ENCODE results near the gene CCDC91.
"Not testable (repeated sequence)": the region's sequence is repeated elsewhere in the genome, so short reads cannot be mapped to it uniquely, and the experiment has no call there.

Gene CCDC91

GRCh38 chr12:28479097-28479496 is 288.8 kb downstream of the CCDC91 start:
- H3K4me3 ChIP-seq (ENCODE audit: control insufficient read depth in 1 of 7, extremely low read depth in 1 of 7, insufficient read depth in 4 of 7, low read depth in 2 of 7, low read length in 6 of 7); H3K27ac ChIP-seq (ENCODE audit: insufficient read depth in 1 of 2, low read depth in 1 of 2, low read length in 2 of 2, poor library complexity in 1 of 2, severe bottlenecking in 2 of 2); H3K36me3 ChIP-seq (ENCODE audit: control insufficient read depth in 4 of 4, insufficient read depth in 4 of 4, low read length in 3 of 4); H3K27me3 ChIP-seq (replicated peaks in 2 of 5; ENCODE audit: control insufficient read depth in 4 of 5, insufficient read depth in 5 of 5, low read length in 4 of 5); DNase-seq; H3K9me3 ChIP-seq (ENCODE audit: control extremely low read depth in 1 of 5, control insufficient read depth in 4 of 5, insufficient read depth in 2 of 5, low read depth in 1 of 5, low read length in 4 of 5); H3K4me1 ChIP-seq (ENCODE audit: control extremely low read depth in 1 of 4, control insufficient read depth in 4 of 4, insufficient read depth in 4 of 4, low read length in 3 of 4); POLR2A ChIA-PET: not testable (repeated sequence)
- CTCF ChIA-PET: interaction anchor here (1.3 kb wide), 1 partner anchor 12 kb away, joined by 3 read pairs; no protein-coding TSS in a partner anchor
- no CpG with 5 or more reads among the region's 1 CpG for WGBS (ENCODE audit: insufficient coverage)

GRCh38 chr12:28479683-28480082 is 289.4 kb downstream of the CCDC91 start:
- Histone ChIP-seq H3K4me1 (ENCODE audit: control extremely low read depth in 1 of 4, control insufficient read depth in 4 of 4, insufficient read depth in 4 of 4, low read length in 3 of 4) (no peaks in the 10 kb centered on the region), H3K9me3 (ENCODE audit: control extremely low read depth in 1 of 5, control insufficient read depth in 4 of 5, insufficient read depth in 2 of 5, low read depth in 1 of 5, low read length in 4 of 5) (peaks cover 0 to 3% (median 0%) of the 10 kb centered on the region in 5 experiments), H3K4me3 (ENCODE audit: control insufficient read depth in 1 of 7, extremely low read depth in 1 of 7, insufficient read depth in 4 of 7, low read depth in 2 of 7, low read length in 6 of 7) (no peak overlapping the region), H3K36me3 (ENCODE audit: control insufficient read depth in 4 of 4, insufficient read depth in 4 of 4, low read length in 3 of 4) (peaks cover 0 to 10% (median 1%) of the 10 kb centered on the region in 4 experiments), H3K27me3 (replicated peaks in 2 of 5; ENCODE audit: control insufficient read depth in 4 of 5, insufficient read depth in 5 of 5, low read length in 4 of 5) (no peaks in the 10 kb centered on the region), H3K27ac (ENCODE audit: insufficient read depth in 1 of 2, low read depth in 1 of 2, low read length in 2 of 2, poor library complexity in 1 of 2, severe bottlenecking in 2 of 2) (no peak overlapping the region)
- 100% methylated on average over 1 of the region's 1 CpG for WGBS (ENCODE audit: insufficient coverage)
- no peak for DNase-seq
- POLR2A ChIA-PET: no interaction called here
- CTCF ChIA-PET: interaction anchor here (1.3 kb wide), 1 partner anchor 11 kb away, joined by 3 read pairs; no protein-coding TSS in a partner anchor

GRCh38 chr12:28484156-28484555 is 293.9 kb downstream of the CCDC91 start:
- Histone ChIP-seq H3K4me3 (ENCODE audit: control insufficient read depth in 1 of 7, extremely low read depth in 1 of 7, insufficient read depth in 4 of 7, low read depth in 2 of 7, low read length in 6 of 7) (no peak overlapping the region), H3K9me3 (ENCODE audit: control extremely low read depth in 1 of 5, control insufficient read depth in 4 of 5, insufficient read depth in 2 of 5, low read depth in 1 of 5, low read length in 4 of 5) (no peaks in the 10 kb centered on the region), H3K36me3 (ENCODE audit: control insufficient read depth in 4 of 4, insufficient read depth in 4 of 4, low read length in 3 of 4) (peaks cover 0 to 3% (median 1%) of the 10 kb centered on the region in 4 experiments), H3K4me1 (ENCODE audit: control extremely low read depth in 1 of 4, control insufficient read depth in 4 of 4, insufficient read depth in 4 of 4, low read length in 3 of 4) (no peaks in the 10 kb centered on the region), H3K27me3 (replicated peaks in 2 of 5; ENCODE audit: control insufficient read depth in 4 of 5, insufficient read depth in 5 of 5, low read length in 4 of 5) (no peaks in the 10 kb centered on the region), H3K27ac (ENCODE audit: insufficient read depth in 1 of 2, low read depth in 1 of 2, low read length in 2 of 2, poor library complexity in 1 of 2, severe bottlenecking in 2 of 2) (no peak overlapping the region)
- no CpG with 5 or more reads among the region's 1 CpG for WGBS (ENCODE audit: insufficient coverage)
- ChIA-PET POLR2A (no interaction called here), CTCF (no interaction called here)
- no peak for DNase-seq

DNA sequence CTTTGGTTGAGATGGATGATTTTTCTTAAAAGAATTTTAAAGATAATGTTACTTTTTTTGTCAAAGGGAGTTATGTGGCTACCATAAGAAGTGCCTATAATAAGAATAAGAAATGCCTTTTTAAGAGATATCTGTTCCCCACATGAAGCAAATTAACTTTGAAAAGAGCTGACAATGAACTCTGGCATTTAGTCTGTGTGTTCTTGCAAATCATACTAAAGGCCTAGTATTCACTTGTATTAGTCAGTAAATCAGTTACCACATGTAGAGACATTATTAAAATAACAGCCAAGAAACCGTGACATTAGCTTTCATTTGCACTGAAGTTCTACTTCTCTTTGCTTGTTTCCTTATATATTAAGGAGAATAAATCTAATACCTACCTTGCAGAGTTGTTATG is 296.3 kb downstream of the CCDC91 start:
- Histone ChIP-seq H3K27ac (ENCODE audit: insufficient read depth in 1 of 2, low read depth in 1 of 2, low read length in 2 of 2, poor library complexity in 1 of 2, severe bottlenecking in 2 of 2) (no peak overlapping the region), H3K27me3 (replicated peaks in 2 of 5; ENCODE audit: control insufficient read depth in 4 of 5, insufficient read depth in 5 of 5, low read length in 4 of 5) (no peaks in the 10 kb centered on the region), H3K4me3 (ENCODE audit: control insufficient read depth in 1 of 7, extremely low read depth in 1 of 7, insufficient read depth in 4 of 7, low read depth in 2 of 7, low read length in 6 of 7) (no peak overlapping the region), H3K36me3 (ENCODE audit: control insufficient read depth in 4 of 4, insufficient read depth in 4 of 4, low read length in 3 of 4) (peaks cover 0 to 3% (median 1%) of the 10 kb centered on the region in 4 experiments), H3K4me1 (ENCODE audit: control extremely low read depth in 1 of 4, control insufficient read depth in 4 of 4, insufficient read depth in 4 of 4, low read length in 3 of 4) (no peaks in the 10 kb centered on the region), H3K9me3 (ENCODE audit: control extremely low read depth in 1 of 5, control insufficient read depth in 4 of 5, insufficient read depth in 2 of 5, low read depth in 1 of 5, low read length in 4 of 5) (no peaks in the 10 kb centered on the region)
- CTCF ChIA-PET: no interaction called here
- POLR2A ChIA-PET: no interaction called here
- no CpG with 5 or more reads among the region's 1 CpG for WGBS (ENCODE audit: insufficient coverage)
- DNase-seq: no peak

- ChIA-PET CTCF (no interaction called here), POLR2A (no interaction called here)
- WGBS (ENCODE audit: insufficient coverage): no CpG with 5 or more reads among the region's 2 CpGs
- Histone ChIP-seq H3K27me3 (replicated peaks in 2 of 5; ENCODE audit: control insufficient read depth in 4 of 5, insufficient read depth in 5 of 5, low read length in 4 of 5) (no peaks in the 10 kb centered on the region), H3K4me3 (ENCODE audit: control insufficient read depth in 1 of 7, extremely low read depth in 1 of 7, insufficient read depth in 4 of 7, low read depth in 2 of 7, low read length in 6 of 7) (no peak overlapping the region), H3K27ac (ENCODE audit: insufficient read depth in 1 of 2, low read depth in 1 of 2, low read length in 2 of 2, poor library complexity in 1 of 2, severe bottlenecking in 2 of 2) (no peak overlapping the region), H3K4me1 (ENCODE audit: control extremely low read depth in 1 of 4, control insufficient read depth in 4 of 4, insufficient read depth in 4 of 4, low read length in 3 of 4) (no peaks in the 10 kb centered on the region), H3K36me3 (ENCODE audit: control insufficient read depth in 4 of 4, insufficient read depth in 4 of 4, low read length in 3 of 4) (peaks cover 0 to 3% (median 1%) of the 10 kb centered on the region in 4 experiments), H3K9me3 (ENCODE audit: control extremely low read depth in 1 of 5, control insufficient read depth in 4 of 5, insufficient read depth in 2 of 5, low read depth in 1 of 5, low read length in 4 of 5) (no peaks in the 10 kb centered on the region)
- DNase-seq: no peak
Measured at GRCh38 chr12:28489246-28489645, 299.0 kb downstream of the CCDC91 start.

DNA sequence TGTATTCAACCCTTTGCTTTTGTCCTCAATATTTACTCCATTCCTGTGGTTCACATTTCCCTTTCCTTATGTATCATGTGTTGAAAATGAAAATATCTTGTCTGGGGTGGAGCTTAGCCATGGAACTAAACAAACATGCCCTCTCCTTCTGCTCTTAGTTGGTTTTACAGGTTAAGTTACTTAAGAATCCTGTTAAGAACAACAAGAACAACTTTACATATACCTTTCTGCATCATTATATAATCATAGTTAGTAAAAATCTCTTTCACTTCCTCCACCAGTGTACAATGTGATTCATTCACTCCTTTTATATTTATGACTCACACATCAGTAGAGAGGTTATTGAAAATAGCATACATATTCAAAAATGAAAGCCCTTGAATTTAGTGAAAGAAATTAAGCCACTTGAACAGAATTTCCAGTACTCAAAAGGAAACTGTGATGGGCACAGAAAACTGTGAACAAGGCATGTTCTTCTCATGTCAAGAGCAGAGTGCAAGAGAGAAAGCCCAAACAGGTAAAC is 307.7 kb downstream of the CCDC91 start:
- ChIA-PET POLR2A (interaction anchor here (0.6 kb wide), 1 partner anchor 13 kb away, joined by 3 read pairs; no protein-coding TSS in a partner anchor), CTCF (no interaction called here)
- no peak overlapping the region for H3K27ac ChIP-seq (ENCODE audit: insufficient read depth in 1 of 2, low read depth in 1 of 2, low read length in 2 of 2, poor library complexity in 1 of 2, severe bottlenecking in 2 of 2)
- H3K36me3 ChIP-seq (ENCODE audit: control insufficient read depth in 4 of 4, insufficient read depth in 4 of 4, low read length in 3 of 4): peaks cover 0 to 2% (median 0%) of the 10 kb centered on the region in 4 experiments
- H3K9me3 ChIP-seq (ENCODE audit: control extremely low read depth in 1 of 5, control insufficient read depth in 4 of 5, insufficient read depth in 2 of 5, low read depth in 1 of 5, low read length in 4 of 5): peaks cover 0 to 2% (median 0%) of the 10 kb centered on the region in 5 experiments
- H3K4me3 ChIP-seq (ENCODE audit: control insufficient read depth in 1 of 7, extremely low read depth in 1 of 7, insufficient read depth in 4 of 7, low read depth in 2 of 7, low read length in 6 of 7): no peak overlapping the region
- DNase-seq: no peak
- H3K27me3 ChIP-seq (replicated peaks in 2 of 5; ENCODE audit: control insufficient read depth in 4 of 5, insufficient read depth in 5 of 5, low read length in 4 of 5): no peaks in the 10 kb centered on the region
- H3K4me1 ChIP-seq (ENCODE audit: control extremely low read depth in 1 of 4, control insufficient read depth in 4 of 4, insufficient read depth in 4 of 4, low read length in 3 of 4): no peaks in the 10 kb centered on the region

DNA sequence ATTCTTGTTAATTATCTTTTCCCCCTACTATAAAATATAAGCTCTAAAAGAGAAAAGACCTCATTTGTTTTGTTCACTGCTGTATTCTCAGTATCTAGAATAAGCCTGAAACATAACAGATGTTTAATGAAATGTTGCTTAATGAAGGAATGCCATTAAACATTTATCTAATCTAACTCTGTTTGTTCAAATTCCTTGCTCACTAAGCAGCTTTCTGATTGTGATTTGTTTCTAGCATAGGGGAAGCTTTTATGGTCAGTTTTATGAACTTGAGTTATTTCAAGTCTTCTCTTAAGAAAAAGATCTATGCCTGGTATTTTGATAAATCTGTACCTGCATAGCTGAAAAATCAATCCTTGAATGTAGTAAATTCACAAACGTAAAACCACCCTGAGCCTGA is 308.6 kb downstream of the CCDC91 start:
- ChIA-PET CTCF (no interaction called here), POLR2A (no interaction called here)
- DNase-seq: no peak
- no CpG with 5 or more reads among the region's 1 CpG for WGBS (ENCODE audit: insufficient coverage)
- no peaks in the 10 kb centered on the region for H3K27me3 ChIP-seq (replicated peaks in 2 of 5; ENCODE audit: control insufficient read depth in 4 of 5, insufficient read depth in 5 of 5, low read length in 4 of 5)
- no peaks in the 10 kb centered on the region for H3K4me1 ChIP-seq (ENCODE audit: control extremely low read depth in 1 of 4, control insufficient read depth in 4 of 4, insufficient read depth in 4 of 4, low read length in 3 of 4)
- H3K4me3 ChIP-seq (ENCODE audit: control insufficient read depth in 1 of 7, extremely low read depth in 1 of 7, insufficient read depth in 4 of 7, low read depth in 2 of 7, low read length in 6 of 7): no peak overlapping the region
- H3K36me3 ChIP-seq (ENCODE audit: control insufficient read depth in 4 of 4, insufficient read depth in 4 of 4, low read length in 3 of 4): peaks cover 0 to 2% (median 0%) of the 10 kb centered on the region in 4 experiments
- peaks cover 0 to 2% (median 0%) of the 10 kb centered on the region in 5 experiments for H3K9me3 ChIP-seq (ENCODE audit: control extremely low read depth in 1 of 5, control insufficient read depth in 4 of 5, insufficient read depth in 2 of 5, low read depth in 1 of 5, low read length in 4 of 5)
- no peak overlapping the region for H3K27ac ChIP-seq (ENCODE audit: insufficient read depth in 1 of 2, low read depth in 1 of 2, low read length in 2 of 2, poor library complexity in 1 of 2, severe bottlenecking in 2 of 2)

Data from common myeloid progenitor, CD34-positive (primary cell).